ENCODE results near the gene FAM229A. TPM values are rescaled to one million over a fixed set of nuclear protein-coding genes. Genes with fewer than 3 reads are reported as not detected.
"Not testable (repeated sequence)": the region's sequence is repeated elsewhere in the genome, so short reads cannot be mapped to it uniquely, and the experiment has no call there.

Gene FAM229A
- total RNA-seq, 1 donor from 2014 or later = 8.5 TPM

DNA sequence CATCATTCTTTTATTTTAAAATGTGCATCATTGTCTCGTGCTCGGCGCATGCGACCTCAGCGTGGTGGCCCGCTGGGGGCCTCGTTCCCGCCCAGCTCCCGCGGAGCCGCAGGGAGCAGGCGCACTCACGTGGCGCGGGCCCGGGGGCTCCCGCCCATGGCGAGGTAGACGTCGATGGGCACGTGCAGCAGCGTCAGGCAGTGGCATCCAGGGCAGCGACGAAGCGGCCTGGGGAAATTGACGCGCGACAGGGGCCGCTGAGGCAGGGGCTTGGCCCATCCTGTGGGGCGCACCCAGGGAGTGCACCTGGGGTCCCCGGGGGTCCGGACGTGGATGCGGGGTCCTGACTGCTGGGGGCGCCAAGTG, 994 bp downstream of the FAM229A start:
- TF ChIP-seq, protein P1, sequence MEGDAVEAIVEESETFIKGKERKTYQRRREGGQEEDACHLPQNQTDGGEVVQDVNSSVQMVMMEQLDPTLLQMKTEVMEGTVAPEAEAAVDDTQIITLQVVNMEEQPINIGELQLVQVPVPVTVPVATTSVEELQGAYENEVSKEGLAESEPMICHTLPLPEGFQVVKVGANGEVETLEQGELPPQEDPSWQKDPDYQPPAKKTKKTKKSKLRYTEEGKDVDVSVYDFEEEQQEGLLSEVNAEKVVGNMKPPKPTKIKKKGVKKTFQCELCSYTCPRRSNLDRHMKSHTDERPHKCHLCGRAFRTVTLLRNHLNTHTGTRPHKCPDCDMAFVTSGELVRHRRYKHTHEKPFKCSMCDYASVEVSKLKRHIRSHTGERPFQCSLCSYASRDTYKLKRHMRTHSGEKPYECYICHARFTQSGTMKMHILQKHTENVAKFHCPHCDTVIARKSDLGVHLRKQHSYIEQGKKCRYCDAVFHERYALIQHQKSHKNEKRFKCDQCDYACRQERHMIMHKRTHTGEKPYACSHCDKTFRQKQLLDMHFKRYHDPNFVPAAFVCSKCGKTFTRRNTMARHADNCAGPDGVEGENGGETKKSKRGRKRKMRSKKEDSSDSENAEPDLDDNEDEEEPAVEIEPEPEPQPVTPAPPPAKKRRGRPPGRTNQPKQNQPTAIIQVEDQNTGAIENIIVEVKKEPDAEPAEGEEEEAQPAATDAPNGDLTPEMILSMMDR (IDR thresholded peaks at IDR 0.05; ENCODE audit: unreplicated experiment) = no peak
- no peak overlapping the region for H3K27ac Mint-ChIP-seq (ENCODE audit: unreplicated experiment)
- peaks cover 21% of the 10 kb centered on the region for H3K4me1 Mint-ChIP-seq (ENCODE audit: unreplicated experiment)
- peaks cover 20% of the 10 kb centered on the region for H3K27me3 Mint-ChIP-seq (ENCODE audit: unreplicated experiment)
- peaks cover 44% of the 10 kb centered on the region for H3K36me3 Mint-ChIP-seq (ENCODE audit: low read depth, unreplicated experiment)
- no peak overlapping the region for H3K4me3 Mint-ChIP-seq (ENCODE audit: unreplicated experiment)
- no peaks in the 10 kb centered on the region for H3K9me3 Mint-ChIP-seq (ENCODE audit: unreplicated experiment)
- no peak for DNase-seq (ENCODE audit: low spot score)

DNA sequence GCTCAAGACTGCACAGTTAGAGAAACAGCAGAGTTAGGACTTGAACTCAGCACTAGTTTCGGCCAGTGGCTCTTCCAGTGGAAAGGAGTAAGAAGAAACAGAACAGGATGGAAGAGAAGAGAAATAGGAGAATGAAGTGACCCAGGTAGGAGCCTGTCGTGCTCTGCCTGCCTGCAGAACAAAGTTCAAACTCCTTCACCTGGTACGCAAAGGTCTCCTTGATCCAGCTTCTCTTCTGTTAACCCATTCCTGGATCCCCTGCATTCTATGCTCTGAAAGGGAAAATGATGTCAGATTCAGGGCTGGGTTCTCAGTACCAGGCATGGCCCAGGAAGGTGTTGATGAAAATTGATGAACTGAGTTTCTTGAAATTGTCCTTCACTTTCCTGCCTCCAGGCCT, 3.9 kb downstream of the FAM229A start:
- peaks cover 21% of the 10 kb centered on the region for H3K27me3 Mint-ChIP-seq (ENCODE audit: unreplicated experiment)
- peaks cover 25% of the 10 kb centered on the region for H3K36me3 Mint-ChIP-seq (ENCODE audit: low read depth, unreplicated experiment)
- H3K27ac Mint-ChIP-seq (ENCODE audit: unreplicated experiment) = peak overlapping the region; percentile 31
- H3K4me3 Mint-ChIP-seq (ENCODE audit: unreplicated experiment) = no peak overlapping the region
- H3K9me3 Mint-ChIP-seq (ENCODE audit: unreplicated experiment) = no peaks in the 10 kb centered on the region
- H3K4me1 Mint-ChIP-seq (ENCODE audit: unreplicated experiment) = peaks cover 43% of the 10 kb centered on the region
- DNase-seq (ENCODE audit: low spot score) = no peak
- TF ChIP-seq, protein P1 (IDR thresholded peaks at IDR 0.05; ENCODE audit: unreplicated experiment) = no peak

DNA sequence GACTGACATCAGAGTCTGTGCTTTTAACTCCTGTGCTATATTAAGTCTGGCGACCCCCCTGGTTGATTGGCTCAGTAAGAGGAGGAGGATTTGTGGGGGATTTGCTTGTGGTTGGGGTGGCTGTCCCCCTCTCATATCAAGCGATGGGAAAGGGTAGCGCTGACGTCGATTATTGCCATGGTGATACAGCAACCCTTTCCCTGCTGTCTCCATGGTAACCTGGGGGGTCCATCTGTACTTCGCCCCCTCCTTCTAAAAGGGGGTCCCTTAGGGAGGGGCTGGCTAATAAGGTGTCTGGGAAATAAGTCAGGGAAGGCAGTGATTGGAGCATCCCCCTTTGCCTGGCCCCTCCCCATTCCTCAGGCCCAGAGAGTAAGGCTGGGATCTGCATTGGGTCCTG, 4.7 kb downstream of the FAM229A start:
- Mint-ChIP-seq H3K9me3 (ENCODE audit: unreplicated experiment) (no peaks in the 10 kb centered on the region), H3K36me3 (ENCODE audit: low read depth, unreplicated experiment) (peaks cover 17% of the 10 kb centered on the region), H3K4me1 (ENCODE audit: unreplicated experiment) (peaks cover 43% of the 10 kb centered on the region), H3K27ac (ENCODE audit: unreplicated experiment) (no peak overlapping the region), H3K4me3 (ENCODE audit: unreplicated experiment) (no peak overlapping the region), H3K27me3 (ENCODE audit: unreplicated experiment) (peaks cover 21% of the 10 kb centered on the region)
- no peak for DNase-seq (ENCODE audit: low spot score)
- TF ChIP-seq, protein P1 (IDR thresholded peaks at IDR 0.05; ENCODE audit: unreplicated experiment) = no peak

DNA sequence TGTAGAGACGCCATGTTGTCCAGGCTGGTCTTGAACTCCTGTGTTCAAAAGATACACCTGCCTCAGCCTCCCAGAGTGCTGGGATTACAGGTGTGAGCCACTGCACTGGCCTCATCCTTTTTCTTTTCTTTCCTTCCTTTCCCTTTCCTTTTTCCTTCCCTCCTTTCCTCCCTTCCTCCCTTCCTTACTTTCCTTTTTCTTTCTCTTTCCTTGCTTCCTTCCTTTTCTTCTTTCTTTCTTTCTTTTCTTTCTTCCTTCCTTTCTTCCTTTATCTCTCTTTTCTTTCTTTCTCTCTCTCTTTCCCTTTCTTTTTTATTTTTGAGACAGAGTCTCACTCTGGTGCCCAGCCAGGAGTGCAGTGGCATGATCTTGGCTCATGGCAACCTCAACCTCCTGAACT, 5.8 kb downstream of the FAM229A start:
- no peaks in the 10 kb centered on the region for H3K9me3 Mint-ChIP-seq (ENCODE audit: unreplicated experiment)
- H3K27ac Mint-ChIP-seq (ENCODE audit: unreplicated experiment) = no peak overlapping the region
- no peak for DNase-seq (ENCODE audit: low spot score)
- peaks cover 21% of the 10 kb centered on the region for H3K27me3 Mint-ChIP-seq (ENCODE audit: unreplicated experiment)
- TF ChIP-seq, protein P1 (IDR thresholded peaks at IDR 0.05; ENCODE audit: unreplicated experiment) = no peak
- H3K4me1 Mint-ChIP-seq (ENCODE audit: unreplicated experiment) = peaks cover 44% of the 10 kb centered on the region
- peaks cover 13% of the 10 kb centered on the region for H3K36me3 Mint-ChIP-seq (ENCODE audit: low read depth, unreplicated experiment)
- H3K4me3 Mint-ChIP-seq (ENCODE audit: unreplicated experiment) = no peak overlapping the region

DNA sequence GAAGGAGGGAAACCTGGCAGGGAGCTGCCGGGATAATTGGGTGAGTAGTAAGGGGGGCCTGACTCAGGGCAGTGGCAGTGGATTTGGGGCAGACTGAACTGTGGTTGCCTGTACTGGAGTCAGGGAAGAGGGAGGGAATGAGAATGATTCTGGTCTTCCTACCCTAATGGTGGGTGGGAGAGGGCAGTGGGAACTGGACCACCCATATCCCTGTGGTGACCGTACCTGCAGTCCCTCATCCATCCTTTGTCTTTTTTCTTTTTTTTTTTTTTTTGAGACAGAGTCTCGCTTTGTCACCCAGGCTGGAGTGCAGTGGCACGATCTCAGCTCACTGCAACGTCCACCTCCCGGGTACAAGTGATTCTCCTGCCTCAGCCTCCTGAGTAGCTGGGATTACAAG, 6.5 kb downstream of the FAM229A start:
- Mint-ChIP-seq H3K27me3 (ENCODE audit: unreplicated experiment) (peaks cover 18% of the 10 kb centered on the region), H3K27ac (ENCODE audit: unreplicated experiment) (peak overlapping the region; percentile 13), H3K36me3 (ENCODE audit: low read depth, unreplicated experiment) (peaks cover 11% of the 10 kb centered on the region), H3K4me1 (ENCODE audit: unreplicated experiment) (peaks cover 42% of the 10 kb centered on the region)
- H3K9me3 Mint-ChIP-seq (ENCODE audit: unreplicated experiment); H3K4me3 Mint-ChIP-seq (ENCODE audit: unreplicated experiment); DNase-seq (ENCODE audit: low spot score): not testable (repeated sequence)

Measured in endothelial cell (in vitro differentiated cells).